T-helper 2 cell treated with Interferon-gamma antibody and Interleukin-4, amounts not matched to agents 100 ng/mL and 5 ng/mL, for 36 hours (primary cell): ENCODE data around the gene MRI1. TPM values are rescaled to one million over a fixed set of nuclear protein-coding genes. Genes with fewer than 3 reads are reported as not detected.
"Not testable (repeated sequence)": the region's sequence is repeated elsewhere in the genome, so short reads cannot be mapped to it uniquely, and the experiment has no call there.

Source experiments
- intact Hi-C: fragments of 100-400 bp; cut with micrococcal nuclease; formaldehyde crosslinking; loops from one replicate; pipeline ENCODE4 v1.15.1; 2023
- total RNA-seq: library from RNA; stranded (reverse); gene quantifications from 2 replicates; pipeline ENCODE4 v1.2.3, GENCODE V29; 2022

Gene MRI1
- total RNA-seq, 1 donor from 2014 or later: 45.9 TPM

GRCh38 chr19:13757805-13758772, 6.2 kb upstream of the MRI1 start:
- intact Hi-C loops: no loop called here

GRCh38 chr19:13758795-13759194, 5.5 kb upstream of the MRI1 start:
- intact Hi-C loops: no loop called here

- intact Hi-C loops: no loop called here
Observed at GRCh38 chr19:13761423-13761822, 2.9 kb upstream of the MRI1 start.

- intact Hi-C loops: no loop called here
Observed at GRCh38 chr19:13762635-13763235, 1.6 kb upstream of the MRI1 start.

GRCh38 chr19:13763265-13763664, 1.1 kb upstream of the MRI1 start:
- intact Hi-C loops: no loop called here

- intact Hi-C loops: no loop called here
Observed at GRCh38 chr19:13764821-13765394, 586 bp downstream of the MRI1 start.

GRCh38 chr19:13765395-13766094, 1.2 kb downstream of the MRI1 start:
- intact Hi-C loops: no loop called here

GRCh38 chr19:13766095-13766481, 1.8 kb downstream of the MRI1 start:
- intact Hi-C loops: no loop called here

GRCh38 chr19:13768510-13768909, 4.2 kb downstream of the MRI1 start:
- intact Hi-C loops: no loop called here

GRCh38 chr19:13770013-13770635, 5.8 kb downstream of the MRI1 start:
- intact Hi-C loops: loop anchor here (5.0 kb wide), 1 partner anchor 312 kb away; no protein-coding TSS in a partner anchor

GRCh38 chr19:13774217-13775191, 10.2 kb downstream of the MRI1 start, which contains the start of gene C19orf53:
TSS of gene C19orf53 (plus strand) at chr19:13774456. CDS start at chr19:13774478, 22 bp downstream.
- intact Hi-C loops: loop anchor here (1.0 to 5.0 kb wide), 3 partner anchors 21 to 308 kb away; partner anchors contain the start of gene ZSWIM4

- intact Hi-C loops: no loop called here
Observed at GRCh38 chr19:13778398-13778797, 14.1 kb downstream of the MRI1 start.

GRCh38 chr19:13778847-13779246, 14.5 kb downstream of the MRI1 start:
- intact Hi-C loops: no loop called here

GRCh38 chr19:13779794-13780193, 15.5 kb downstream of the MRI1 start:
- intact Hi-C loops: not testable (repeated sequence)

GRCh38 chr19:13781547-13781946, 17.2 kb downstream of the MRI1 start:
- intact Hi-C loops: no loop called here

GRCh38 chr19:13782537-13782936, 18.2 kb downstream of the MRI1 start:
- intact Hi-C loops: no loop called here

- intact Hi-C loops: no loop called here
Observed at GRCh38 chr19:13783565-13784500, 19.5 kb downstream of the MRI1 start.

- intact Hi-C loops: loop anchor here (1.0 kb wide), 1 partner anchor 77 kb away; no protein-coding TSS in a partner anchor
Observed at GRCh38 chr19:13784731-13785452, 20.6 kb downstream of the MRI1 start.
